ENCODE data around the gene EFCAB6.

DNA sequence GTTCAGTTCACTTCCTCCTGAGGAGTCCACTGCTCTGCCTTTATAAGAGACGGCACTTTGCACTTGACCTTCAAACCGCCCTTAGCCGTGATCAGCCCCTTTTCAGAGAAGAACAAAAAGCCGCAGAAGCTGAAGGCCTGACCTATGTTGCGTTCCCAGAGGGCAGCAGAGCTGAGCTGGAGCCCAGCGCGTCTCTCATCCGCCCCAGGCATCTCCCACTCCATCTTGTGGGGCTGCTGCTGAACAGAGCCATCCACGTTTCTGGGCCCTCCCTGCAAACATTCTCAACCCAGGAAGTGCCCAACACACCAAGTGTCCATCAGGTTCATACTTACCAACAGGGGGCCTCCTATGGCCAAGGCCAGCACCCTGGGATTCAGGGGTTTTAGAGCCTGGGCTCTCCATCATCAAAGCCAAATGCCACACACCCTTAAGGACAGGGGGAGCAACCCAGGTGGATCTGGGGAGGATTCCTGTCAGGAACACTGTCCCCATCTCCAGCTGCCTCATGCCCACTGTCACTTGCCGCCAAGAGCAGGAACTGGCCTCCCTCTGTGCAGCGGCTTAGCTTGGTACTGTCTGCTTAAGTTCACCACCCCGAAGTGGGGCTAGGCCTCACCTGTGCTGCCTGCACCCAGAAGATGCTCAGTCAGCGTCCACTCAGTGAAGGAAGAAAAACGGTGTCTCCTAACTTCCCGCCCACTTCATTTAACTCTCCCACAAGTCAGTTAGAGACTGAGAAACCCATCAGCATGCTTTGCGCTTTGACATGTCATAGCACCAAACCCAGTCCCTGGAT lies 16.0 kb upstream of the EFCAB6 start:
- TF ChIP-seq BACH2 (CRISPR knock-in tag; IDR thresholded peaks at IDR 0.05; ENCODE audit: borderline replicate concordance) (no peak), CSDC2 (CRISPR knock-in tag; IDR thresholded peaks at IDR 0.05) (no peak), ZFP3 (CRISPR knock-in tag; IDR thresholded peaks at IDR 0.05) (no peak), SNAI2 (CRISPR knock-in tag; IDR thresholded peaks at IDR 0.05) (no peak), POU6F1 (CRISPR knock-in tag; IDR thresholded peaks at IDR 0.05; ENCODE audit: borderline replicate concordance, low read depth) (no peak), ARNTL (CRISPR knock-in tag; IDR thresholded peaks at IDR 0.05; ENCODE audit: borderline replicate concordance, low read depth) (no peak), RARB (CRISPR knock-in tag; IDR thresholded peaks at IDR 0.05) (no peak), OSR1 (CRISPR knock-in tag; IDR thresholded peaks at IDR 0.05) (no peak), TSHZ2 (CRISPR knock-in tag; IDR thresholded peaks at IDR 0.05) (no peak), TCF4 (CRISPR knock-in tag; IDR thresholded peaks at IDR 0.05; ENCODE audit: borderline replicate concordance) (no peak)
- TF ChIP-seq, protein P1, sequence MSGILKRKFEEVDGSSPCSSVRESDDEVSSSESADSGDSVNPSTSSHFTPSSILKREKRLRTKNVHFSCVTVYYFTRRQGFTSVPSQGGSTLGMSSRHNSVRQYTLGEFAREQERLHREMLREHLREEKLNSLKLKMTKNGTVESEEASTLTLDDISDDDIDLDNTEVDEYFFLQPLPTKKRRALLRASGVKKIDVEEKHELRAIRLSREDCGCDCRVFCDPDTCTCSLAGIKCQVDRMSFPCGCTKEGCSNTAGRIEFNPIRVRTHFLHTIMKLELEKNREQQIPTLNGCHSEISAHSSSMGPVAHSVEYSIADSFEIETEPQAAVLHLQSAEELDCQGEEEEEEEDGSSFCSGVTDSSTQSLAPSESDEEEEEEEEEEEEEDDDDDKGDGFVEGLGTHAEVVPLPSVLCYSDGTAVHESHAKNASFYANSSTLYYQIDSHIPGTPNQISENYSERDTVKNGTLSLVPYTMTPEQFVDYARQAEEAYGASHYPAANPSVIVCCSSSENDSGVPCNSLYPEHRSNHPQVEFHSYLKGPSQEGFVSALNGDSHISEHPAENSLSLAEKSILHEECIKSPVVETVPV (CRISPR knock-in tag; IDR thresholded peaks at IDR 0.05), result no peak

Measured in SK-N-SH treated with all-trans-retinoic acid at 6 μM for 48 hours (cell line).